Measurements from ENCODE around the gene GTPBP3. TPM values are rescaled to one million over a fixed set of nuclear protein-coding genes. Genes with fewer than 3 reads are reported as not detected.

GTPBP3 gene
- total RNA-seq, 1 experiment from 2014 or later = 63.0 TPM

- DNase-seq = peak; percentile 78
- peak overlapping the region; percentile 36 for H3K4me3 ChIP-seq (ENCODE audit: insufficient read depth, low read depth, low read length)
- H3K27me3 ChIP-seq (ENCODE audit: control insufficient read depth, insufficient read depth, low read length) = peaks cover 11% of the 10 kb centered on the region
- no peaks in the 10 kb centered on the region for H3K36me3 ChIP-seq (replicated peaks; ENCODE audit: control insufficient read depth, insufficient read depth, low read length)
Observed at GRCh38 chr19:17391371-17392151, 54.2 kb downstream of the GTPBP3 start.

Other genes with a start within 250 kb of the GTPBP3 start
- 6.9 and 14.4 TPM in 2 replicates for gene USE1, start 122.2 kb upstream of the GTPBP3 start, total RNA-seq (2014; rRNA removed; shearing (Covaris generic))
- 13.0 and 18.3 TPM in 2 replicates for gene OCEL1, start 111.3 kb upstream of the GTPBP3 start, total RNA-seq (2014; rRNA removed; shearing (Covaris generic))
- 232 and 246 TPM in 2 replicates for gene NR2F6, start 91.6 kb upstream of the GTPBP3 start, total RNA-seq (2014; rRNA removed; shearing (Covaris generic))
- gene USHBP1, start 72.8 kb upstream of the GTPBP3 start, total RNA-seq (2014; rRNA removed; shearing (Covaris generic)) = 7.5 and 13.6 TPM in 2 replicates
- 186 and 194 TPM in 2 replicates for gene BABAM1, start 70.1 kb upstream of the GTPBP3 start, total RNA-seq (2014; rRNA removed; shearing (Covaris generic))
- 18.0 and 22.7 TPM in 2 replicates for gene ANKLE1, start 55.7 kb upstream of the GTPBP3 start, total RNA-seq (2014; rRNA removed; shearing (Covaris generic))
- 13.6 and 15.1 TPM in 2 replicates for gene ABHD8, start 34.1 kb upstream of the GTPBP3 start, total RNA-seq (2014; rRNA removed; shearing (Covaris generic))
- gene MRPL34, start 31.7 kb upstream of the GTPBP3 start, total RNA-seq (2014; rRNA removed; shearing (Covaris generic)) = 76.7 and 121 TPM in 2 replicates
- 32.8 and 50.8 TPM in 2 replicates for gene DDA1, start 28.0 kb upstream of the GTPBP3 start, total RNA-seq (2014; rRNA removed; shearing (Covaris generic))
- 6.9 and 7.5 TPM in 2 replicates for gene ANO8, start 2.7 kb upstream of the GTPBP3 start, total RNA-seq (2014; rRNA removed; shearing (Covaris generic))
- not detected in 2 replicates for gene PLVAP, start 39.8 kb downstream of the GTPBP3 start, total RNA-seq (2014; rRNA removed; shearing (Covaris generic))
- 0.42 and 1.5 TPM in 2 replicates for gene CCDC194, start 56.6 kb downstream of the GTPBP3 start, total RNA-seq (2014; rRNA removed; shearing (Covaris generic))
- gene BST2, start 68.1 kb downstream of the GTPBP3 start, total RNA-seq (2014; rRNA removed; shearing (Covaris generic)) = 203 and 204 TPM in 2 replicates
- gene MVB12A, start 82.5 kb downstream of the GTPBP3 start, total RNA-seq (2014; rRNA removed; shearing (Covaris generic)) = 75.1 and 91.4 TPM in 2 replicates
- not detected in 2 replicates for gene TMEM221, start 111.1 kb downstream of the GTPBP3 start, total RNA-seq (2014; rRNA removed; shearing (Covaris generic))
- gene NXNL1, start 123.4 kb downstream of the GTPBP3 start, total RNA-seq (2014; rRNA removed; shearing (Covaris generic)) = not detected in 2 replicates
- gene SLC27A1, start 133.0 kb downstream of the GTPBP3 start, total RNA-seq (2014; rRNA removed; shearing (Covaris generic)) = 5.3 and 8.6 TPM in 2 replicates
- 71.0 and 73.6 TPM in 2 replicates for gene PGLS, start 174.1 kb downstream of the GTPBP3 start, total RNA-seq (2014; rRNA removed; shearing (Covaris generic))
- 49.5 and 52.0 TPM in 2 replicates for gene COLGALT1, start 218.1 kb downstream of the GTPBP3 start, total RNA-seq (2014; rRNA removed; shearing (Covaris generic))

Data from H7 (cell line).